Activated CD4-positive, alpha-beta T cell treated with anti-CD3 and anti-CD28 coated beads, Interleukin-2, amount 50 U/mL, for 4 hours (primary cell): ENCODE data around the gene ENTPD2.

ENCODE experiments used
- DNase-seq, 2 experiments: peaks; one replicate each; pipeline ENCODE4 v3.0.0-alpha.2; 2020

ENTPD2 gene

DNA sequence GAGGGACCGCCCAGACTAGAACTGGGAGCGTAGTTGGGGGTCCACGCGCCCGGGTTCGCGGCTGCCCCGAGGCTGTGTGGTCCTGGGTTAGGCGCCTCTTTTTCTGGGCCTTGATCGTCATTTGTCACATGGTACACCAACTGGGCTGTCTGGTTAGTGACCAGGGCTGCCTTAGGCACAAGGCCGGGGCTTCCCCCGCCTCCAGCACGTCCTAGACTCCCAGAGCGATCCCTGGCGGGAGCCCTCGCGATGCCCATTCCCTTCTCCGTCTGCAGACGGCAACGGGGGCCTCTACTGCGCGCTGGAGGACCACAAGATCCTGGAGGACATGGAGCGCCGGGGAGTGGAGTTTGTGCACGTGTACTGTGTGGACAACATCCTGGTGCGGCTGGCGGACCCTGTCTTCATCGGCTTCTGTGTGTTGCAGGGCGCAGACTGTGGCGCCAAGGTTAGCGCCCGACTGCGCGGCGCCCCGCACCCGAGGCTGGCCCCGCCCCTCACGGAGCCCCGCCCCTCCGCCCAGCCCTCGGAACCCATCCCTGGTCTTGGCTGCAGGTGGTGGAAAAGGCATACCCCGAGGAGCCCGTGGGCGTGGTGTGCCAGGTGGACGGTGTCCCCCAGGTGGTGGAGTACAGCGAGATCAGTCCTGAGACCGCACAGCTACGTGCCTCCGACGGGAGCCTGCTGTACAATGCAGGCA lies 25.0 kb upstream of the ENTPD2 start:
- no peak for DNase-seq

DNA sequence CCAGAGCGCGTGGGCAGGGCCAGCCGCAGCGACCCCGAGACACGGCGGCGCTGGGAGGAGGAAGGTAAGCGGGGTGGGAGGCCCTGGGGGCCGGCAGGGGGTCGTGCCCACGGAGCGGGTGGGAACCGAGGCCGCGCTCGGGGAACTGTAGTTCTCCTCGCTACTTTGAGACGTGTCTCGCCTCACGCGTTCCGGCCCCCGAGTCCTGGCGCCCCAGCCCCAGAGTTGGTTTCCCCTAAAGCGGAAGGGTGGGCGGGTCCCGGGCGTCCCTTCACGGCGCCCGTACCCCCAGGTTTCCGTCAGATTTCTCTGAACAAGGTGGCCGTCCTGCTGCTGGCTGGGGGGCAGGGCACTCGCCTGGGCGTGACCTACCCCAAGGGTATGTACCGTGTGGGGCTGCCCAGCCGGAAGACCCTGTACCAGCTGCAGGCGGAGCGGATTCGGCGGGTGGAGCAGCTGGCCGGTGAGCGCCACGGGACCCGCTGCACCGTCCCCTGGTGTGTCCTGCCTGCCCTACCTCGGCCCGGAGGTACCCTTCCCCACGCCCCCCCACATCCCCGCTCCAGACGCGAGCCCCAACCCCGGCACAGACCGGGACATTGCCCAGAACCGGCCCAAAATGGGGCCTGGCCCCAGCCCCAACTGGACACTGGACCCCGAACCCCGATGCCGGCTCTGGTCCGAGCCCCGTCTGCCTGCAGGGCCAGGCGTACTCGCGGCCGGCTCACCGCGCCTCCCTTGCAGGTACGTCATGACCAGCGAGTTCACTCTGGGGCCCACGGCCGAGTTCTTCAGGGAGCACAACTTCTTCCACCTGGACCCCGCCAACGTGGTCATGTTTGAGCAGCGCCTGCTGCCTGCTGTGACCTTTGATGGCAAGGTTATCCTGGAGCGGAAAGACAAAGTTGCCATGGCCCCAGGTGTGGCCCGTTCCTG lies 24.2 kb upstream of the ENTPD2 start:
- no peak for DNase-seq

DNA sequence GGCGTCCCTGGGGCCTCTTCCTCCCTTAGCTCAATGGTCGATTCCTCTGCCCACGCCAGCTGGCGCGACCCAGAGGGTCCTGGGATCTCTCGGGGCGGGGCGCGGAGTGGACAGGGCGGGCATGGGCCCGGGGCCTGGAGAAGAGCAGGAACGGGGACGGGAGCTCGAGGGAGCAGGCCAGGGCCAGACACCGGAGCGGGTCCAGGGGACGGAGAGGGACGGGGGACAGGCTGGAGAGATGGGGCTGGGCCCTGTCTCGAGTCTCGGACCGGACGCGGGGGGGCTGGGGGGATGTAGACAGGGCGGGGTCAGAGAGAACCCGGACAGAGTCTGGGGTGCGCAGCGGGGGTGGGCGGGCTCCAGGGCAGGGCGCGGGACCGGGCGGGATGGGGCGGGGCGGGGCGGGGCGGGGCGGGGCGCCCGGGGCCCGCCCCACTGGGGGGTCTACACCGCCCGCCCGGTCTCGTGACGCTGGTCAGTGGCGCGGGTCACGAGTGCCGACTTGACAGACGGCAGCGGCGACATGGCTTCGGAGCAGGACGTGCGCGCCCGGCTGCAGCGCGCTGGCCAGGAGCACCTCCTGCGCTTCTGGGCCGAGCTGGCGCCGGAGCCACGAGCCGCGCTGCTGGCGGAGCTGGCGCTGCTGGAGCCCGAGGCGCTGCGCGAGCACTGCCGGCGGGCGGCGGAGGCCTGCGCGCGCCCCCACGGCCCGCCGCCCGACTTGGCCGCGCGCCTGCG lies 23.3 kb upstream of the ENTPD2 start, which contains the start of gene UAP1L1:
Gene UAP1L1, plus strand, starts transcription at position 508 of the 738 bp plus-strand sequence. Its CDS starts 16 bp downstream, at position 524.
- DNase-seq, result no peak

DNA sequence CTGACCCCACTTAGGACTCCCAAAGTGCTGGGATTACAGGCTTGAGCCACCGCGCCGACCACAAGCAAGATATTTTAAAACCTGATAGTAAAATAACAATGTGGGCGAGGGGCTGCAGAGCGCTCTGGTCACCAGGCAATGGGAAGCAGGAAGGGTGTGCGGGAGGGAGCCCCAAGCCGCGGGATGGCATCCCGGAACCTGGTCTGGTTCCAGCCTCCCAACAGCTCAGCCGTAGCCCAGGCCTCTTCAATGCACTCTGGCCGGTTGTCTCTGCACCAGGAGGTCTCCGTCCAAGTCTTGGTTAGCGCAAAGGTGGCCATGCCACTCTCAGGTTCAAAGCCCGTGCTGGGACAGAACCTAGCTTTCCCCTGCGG lies 22.8 kb upstream of the ENTPD2 start:
- DNase-seq, result no peak

DNA sequence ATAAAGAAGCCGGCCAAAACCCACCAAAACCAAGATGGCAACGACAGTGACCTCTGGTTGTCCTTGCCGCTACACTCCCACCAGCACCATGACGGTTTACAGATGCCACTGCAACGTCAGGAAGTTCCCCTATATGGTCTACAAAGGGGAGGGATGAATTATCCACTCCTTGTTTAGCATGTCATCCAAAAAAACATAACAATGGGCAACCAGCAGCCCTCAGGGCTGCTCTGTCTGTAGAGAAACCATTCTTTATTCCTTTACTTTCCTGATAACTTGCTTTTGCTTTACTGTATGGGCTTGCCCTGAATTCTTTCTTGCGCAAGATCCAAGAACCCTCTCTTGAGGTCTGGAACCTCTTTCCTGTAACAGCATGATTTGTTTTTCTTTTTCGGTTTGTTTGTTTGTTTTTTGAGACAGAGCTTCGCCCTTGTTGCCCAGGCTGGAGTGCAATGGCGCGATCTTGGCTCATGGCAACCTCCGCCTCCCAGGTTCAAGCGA lies 21.5 kb upstream of the ENTPD2 start:
- no peak for DNase-seq

DNA sequence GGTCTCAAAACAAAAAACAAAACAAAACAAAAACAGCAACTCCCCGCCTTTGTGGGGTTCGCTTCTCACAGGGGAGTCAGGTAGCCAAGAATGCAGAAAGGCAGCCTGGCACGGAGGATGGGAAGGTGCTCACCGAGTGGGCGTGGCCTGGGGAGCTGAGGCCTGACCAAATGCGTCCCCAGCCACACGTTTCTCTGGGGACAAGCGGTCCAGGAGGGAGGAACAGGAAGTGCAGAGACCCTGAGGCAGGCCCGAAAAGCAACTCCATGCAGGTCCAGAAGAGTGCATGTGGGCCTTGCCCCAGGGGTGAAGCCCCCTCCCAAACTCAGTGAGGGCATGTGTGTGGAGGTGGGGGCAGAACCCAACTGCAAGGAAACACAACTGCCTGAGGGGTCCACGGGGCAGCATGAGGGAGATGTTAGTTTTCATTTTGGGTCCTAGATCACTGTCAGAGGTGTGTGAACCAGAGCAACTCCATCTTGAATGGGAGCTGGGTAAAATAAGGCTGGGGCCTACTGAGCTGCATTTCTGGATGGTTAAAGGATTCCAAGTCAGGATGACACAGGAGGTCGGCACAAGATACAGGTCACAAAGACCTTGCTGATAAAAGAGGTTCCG lies 20.9 kb upstream of the ENTPD2 start:
- DNase-seq, result no peak

DNA sequence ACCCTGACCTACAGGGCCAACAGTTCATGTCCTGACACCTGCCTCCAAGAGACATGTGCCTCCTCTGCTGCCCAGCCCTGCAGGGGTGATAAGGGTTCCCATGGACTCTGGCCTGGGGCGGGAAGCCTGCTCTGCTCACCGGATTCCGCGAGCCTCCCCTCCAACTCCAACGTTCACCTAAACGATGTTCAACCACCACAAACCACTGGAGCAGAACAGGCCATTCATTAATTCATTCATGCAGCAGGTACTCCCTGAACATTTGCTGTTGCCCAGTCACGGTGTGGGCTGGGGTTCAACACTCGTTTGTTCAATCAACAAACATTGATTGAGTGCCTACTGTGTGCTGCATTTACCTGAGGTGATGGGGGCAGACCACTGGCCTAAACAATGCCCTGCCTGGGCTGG lies 20.1 kb upstream of the ENTPD2 start:
- DNase-seq, result no peak

DNA sequence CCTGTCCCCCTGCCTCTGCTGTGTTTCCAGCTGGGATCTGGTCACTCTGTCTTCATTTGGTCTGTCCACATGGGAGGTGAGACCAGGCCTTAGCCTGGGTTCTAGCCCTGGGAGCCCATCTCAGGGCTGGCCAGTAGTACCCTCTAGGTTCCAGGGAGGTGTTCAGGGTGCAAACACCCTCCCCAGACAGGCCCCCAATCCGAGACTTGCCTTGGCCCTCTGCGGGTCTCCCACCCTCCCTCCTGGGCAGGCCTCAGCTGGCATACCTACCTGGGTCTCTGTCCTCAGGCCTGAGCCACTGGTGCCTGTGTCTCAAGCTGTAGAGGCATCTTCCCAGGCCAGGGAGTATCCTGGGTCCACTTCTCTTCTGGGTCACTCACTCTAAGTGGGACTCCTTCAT lies 17.4 kb upstream of the ENTPD2 start:
- no peak for DNase-seq

DNA sequence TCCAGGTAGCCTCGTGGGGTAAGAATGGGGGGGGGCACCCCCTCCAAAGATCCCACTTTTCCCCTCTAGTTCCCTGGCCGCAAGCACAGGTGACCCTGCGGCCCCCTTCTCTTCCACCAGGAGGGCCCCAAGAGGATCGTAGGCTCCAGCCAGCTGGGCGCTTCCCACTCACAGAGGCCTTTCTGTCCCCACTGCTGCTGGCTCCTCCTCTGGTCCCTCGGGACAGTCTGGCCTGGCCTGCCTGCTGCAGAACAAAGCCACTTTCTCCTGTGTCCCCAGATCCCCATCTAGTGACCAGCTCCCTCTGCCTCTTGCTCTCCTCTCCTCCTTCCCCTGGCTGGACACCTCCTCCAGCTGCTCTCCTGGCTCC lies 17.0 kb upstream of the ENTPD2 start:
- DNase-seq, result no peak

DNA sequence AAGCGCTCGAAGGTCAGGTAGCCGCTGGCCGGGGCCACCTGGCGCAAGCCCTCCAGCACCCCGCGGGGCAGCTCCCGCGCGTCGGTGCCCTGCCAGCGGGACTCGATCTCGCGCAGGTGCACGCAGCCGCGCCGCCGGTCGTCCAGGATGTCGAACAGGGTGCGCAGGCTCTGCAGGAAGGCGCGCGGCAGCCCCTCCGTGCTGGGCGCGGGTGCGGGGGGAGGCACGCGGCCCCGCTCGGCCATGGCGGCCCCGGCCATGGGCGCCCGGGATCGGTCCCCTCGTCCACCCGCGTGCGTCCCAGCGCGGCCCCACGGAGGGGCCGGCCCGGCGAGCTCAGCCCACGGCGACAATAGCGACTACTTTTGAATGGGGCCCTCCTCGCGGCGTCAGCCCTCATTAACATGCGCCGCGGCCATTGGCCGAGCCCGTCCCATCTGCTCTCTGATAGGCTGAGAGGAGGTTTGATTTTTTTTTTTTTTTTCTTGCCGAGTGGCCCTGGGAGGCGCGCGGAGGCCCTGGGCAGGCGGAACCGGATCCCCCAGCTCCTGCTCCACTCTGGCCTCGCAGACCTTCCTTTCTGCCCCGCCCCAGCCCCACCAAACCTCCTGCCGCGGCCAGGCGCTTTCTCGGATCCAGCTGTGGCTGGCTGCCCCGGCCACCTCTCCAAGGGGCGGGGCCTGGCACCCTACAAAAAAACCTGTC lies 16.5 kb upstream of the ENTPD2 start, which contains the start of gene SAPCD2:
Gene SAPCD2, minus strand, starts transcription at position 357 of the 705 bp plus-strand sequence. Its CDS starts 97 bp downstream, at position 260.
- DNase-seq, result peak; percentile 74 to 76

DNA sequence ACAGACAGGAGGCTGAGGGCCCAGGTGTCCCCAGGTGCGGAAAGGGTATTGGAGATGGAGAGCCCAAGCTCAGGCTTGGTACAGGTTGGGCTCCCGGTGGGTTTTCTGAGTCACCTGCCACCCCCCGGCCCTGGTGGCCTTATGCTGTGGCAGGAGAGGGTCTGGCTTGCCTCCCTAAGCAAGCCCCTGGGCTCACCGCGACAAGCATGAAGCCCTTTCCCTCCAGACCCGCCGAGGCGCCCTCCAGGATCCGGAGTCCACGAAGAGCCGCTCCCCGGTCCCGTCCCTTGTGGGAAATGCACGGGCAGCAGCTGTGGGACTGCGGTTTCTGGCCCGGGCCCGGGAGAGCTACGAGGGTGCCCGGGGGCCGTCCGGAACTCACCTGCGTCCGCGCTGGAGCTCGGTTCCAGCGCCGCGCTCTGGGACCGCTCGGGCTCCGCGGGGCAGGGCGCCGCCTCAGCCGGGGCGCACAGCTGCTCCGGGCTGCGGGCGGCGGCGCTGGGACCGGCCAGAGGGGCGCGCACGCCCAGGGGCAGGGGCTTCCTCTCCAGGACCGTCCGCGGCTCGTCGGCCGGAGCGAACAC lies 15.7 kb upstream of the ENTPD2 start:
- no peak for DNase-seq

DNA sequence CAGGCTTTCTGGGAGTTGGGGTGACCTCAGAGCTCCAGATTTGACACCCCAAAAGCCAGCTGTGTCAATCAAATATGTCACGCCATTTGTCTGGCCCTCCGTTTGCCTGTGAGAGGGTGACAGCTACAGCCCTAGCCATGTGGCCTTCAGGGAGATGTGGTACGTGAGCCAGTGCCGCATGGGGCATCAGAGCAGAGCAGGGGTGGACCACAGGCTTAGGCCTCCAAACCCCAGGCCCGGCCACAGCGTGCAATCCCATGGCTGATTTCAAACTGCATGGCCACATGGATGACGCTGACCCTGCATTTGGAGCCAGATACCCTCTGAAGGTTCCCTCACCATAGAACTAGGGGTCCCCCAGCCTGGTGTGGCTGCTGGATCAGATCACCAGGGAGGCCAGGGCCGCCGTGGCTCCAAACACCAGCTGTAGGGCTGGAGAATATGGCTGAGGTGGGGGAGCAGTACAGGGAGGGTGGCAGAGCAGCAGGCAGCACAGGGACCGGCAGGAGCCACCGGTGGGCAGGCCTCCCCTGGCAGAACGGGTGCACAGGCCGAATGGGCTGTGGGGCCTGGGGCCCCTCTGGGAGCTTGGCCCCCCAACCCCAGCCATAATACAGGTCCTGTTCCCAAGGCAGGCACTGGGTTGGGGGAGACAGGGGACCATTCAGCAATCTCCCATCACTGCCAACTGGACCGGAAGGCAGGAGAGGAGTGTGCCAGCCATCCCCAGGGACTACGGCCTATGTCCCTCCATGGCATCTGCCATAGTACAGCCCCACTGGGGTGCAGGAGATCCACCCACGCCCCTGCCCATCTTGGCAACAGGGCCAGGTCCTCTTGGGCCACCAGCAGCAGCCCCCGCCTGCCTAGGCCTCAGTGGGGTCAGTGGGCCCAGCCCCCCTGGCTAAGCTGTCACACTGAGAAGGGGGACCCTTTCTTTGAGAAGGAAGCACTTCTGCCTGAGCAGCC lies 15.0 kb upstream of the ENTPD2 start:
- no peak for DNase-seq

DNA sequence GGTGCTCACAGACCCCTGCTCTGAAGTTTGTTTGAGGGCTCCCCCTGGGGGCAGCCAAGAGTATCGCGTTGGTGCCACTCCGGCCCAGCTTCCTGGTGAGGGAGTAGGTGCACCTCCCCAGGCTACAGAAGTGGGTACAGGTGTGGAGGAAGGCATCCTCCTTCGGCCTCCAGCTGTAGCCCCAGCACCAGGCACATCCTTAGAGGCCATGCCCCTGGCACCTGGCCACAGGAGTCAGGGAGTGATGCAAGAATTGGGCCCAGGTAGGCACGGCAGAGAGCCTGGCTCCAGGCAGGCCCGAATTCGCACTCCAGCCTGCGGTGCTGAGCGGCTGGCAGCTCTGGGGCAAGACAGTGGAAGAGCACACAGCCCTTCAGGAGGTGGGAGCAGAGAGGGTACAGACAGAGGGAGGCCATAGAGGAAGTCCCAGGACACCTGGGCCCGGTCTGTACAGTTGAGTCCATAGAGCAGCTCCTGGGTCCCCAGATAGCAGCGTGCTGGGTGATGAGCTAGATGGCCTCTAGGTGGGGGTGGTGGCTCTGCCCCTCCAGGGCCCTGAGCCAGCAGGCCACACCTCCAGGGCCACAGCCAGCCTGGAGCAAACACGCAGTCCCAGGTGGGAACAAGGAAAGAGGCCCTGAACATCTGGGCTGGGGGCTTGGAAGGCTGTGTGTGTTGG lies 14.1 kb upstream of the ENTPD2 start:
- DNase-seq, result peak; percentile 84 to 85

DNA sequence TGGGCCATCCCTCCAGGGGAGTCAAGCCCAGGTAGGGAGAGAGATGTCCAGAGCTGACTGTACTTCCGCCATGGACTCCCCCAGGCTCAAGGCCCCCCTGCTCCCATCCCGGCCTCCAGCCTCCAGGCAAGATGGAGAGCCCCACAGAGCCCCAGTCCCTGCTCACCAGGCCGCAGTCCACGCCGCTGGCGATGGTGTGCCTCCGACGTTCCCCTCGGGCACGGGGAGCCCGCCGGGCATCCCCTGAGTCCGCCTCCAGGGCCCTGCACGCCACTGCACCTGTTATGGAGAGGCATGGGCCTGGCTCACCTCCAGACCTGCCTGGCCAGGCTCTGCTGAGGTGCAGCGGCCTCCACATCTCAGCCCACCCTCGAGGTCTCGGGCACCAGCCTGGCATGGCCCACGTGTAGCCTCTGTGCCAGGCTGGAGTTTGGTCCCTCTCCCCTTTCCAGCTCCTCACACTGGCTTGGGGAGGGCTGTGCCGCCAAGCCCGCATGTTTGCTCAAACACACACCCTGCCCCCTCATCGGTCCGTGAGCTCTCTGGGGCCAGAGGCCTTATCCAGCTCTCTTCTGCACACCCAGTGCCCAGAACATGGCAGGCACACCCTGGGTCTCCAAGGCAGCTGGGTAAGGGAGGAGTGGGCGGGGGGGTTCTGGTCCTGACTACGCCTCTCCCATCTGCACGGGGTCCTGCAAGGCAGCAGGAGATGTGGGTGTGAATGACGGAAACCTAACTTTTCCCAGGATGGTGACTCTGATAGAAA lies 12.4 kb upstream of the ENTPD2 start:
- DNase-seq, result no peak

DNA sequence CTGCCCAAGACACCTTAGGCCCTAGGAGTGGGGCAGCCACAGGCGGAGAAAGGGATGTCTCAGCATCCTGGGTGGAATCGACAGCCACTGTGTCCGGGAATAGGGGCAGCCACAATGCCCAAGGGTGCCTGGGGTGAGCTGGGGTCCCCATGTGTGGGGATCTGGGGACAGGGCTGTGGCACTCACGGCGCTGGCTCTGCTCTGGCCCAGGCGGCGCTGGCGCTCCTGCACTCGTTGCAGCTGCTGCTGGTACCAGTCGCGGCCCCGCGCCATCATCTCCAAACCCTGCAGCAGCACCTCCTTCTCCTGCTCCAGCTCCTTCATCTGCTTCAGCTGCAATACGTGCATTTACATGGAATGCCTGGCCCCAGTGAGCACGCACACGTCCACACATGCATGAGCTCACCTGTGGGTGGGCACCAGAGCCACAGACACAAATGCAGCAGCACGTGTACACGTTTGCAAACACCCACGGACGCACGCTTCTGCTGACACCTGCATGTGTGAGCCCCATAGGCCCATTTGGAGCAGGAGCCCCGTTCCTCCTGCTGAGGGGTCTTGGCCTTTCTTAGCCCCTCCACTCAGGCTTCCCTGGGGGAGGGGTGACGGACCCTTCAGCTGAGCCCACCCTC lies 11.6 kb upstream of the ENTPD2 start:
- no peak for DNase-seq

DNA sequence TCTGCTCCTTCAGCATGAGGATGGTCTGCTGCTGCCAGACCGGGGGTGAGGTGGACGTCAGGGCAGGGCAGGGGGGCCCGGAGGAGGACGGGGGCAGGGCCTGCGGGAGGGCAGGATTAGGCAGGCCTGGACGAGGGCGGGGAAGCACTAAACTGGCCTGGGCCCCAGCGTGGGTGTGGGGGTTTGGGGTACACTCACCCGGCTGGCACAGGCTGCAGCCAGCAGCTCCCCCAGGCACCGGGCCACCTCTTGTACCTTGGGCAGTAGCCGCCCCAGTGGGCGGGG lies 11.0 kb upstream of the ENTPD2 start:
- no peak for DNase-seq

DNA sequence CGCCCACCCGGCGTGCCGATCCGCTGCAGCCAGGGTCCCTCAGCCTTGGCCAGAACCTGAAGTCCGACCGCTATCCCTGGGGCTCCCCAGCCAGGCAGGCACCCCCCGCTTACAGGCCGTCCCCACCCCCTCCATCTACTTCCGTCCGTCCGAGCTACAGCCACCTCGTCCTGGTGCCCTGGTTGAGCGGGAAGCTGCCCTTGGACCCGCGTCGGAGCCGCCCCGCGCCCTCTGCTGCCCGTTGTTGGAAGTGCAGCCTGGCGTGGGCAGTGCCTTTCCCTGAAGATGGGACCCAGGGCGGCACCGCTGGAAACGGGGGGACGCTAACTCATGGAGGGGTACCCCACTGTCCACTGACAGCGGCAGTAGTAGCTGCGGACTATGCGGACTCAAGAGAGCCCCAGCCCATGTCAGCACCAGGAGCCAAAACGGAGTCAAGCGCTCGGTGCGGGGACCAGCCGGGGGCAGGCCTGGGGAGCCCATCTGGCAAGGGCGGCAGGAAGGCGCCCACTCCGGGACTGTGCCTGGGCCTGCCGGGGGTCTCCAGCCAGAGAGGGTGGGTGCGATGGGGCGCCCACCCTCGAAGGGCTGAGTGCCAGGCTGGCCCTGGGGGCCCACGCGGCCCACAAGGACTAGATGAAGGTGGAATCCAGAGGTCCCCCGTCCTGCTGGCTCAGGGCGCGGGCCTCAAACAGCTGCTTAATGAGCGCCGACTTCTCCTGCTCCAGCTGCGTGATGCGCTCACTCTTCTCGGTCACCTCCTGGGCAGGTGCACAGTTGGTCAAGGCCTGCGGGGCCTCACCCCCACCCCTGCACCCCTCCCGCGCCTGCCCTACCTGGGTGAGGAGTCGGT lies 10.4 kb upstream of the ENTPD2 start:
- peak; percentile 49 to 61 for DNase-seq
